GM19043 (cell line): ENCODE results near the gene MYCT1.

Experiments
- ATAC-seq: cut with Tn5 transposase; IDR thresholded peaks from one replicate; pipeline ENCODE4 v1.9.1; 2021; ENCODE audit warnings: low read depth; ENCODE audit not compliant: unreplicated experiment

Gene MYCT1

DNA sequence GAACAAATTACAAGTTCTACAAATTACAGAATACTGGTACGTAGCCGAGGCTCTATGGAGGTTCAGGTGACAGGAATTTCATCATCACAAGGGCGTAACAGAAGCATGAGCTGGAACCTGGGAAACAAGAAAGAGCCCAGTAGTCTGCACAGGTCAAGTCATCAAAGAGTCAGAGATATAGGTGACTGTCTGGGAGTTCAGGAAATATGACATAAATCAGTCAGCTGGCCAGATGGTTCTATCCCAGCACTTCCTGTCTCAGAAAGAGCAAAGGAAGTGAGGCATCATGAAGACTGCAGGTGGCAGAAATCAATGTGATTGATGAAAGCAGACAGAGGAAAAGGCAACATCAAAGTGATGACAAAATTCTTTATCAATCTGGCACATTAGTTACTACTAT, 23.3 kb downstream of the MYCT1 start:
- ATAC-seq: no peak

DNA sequence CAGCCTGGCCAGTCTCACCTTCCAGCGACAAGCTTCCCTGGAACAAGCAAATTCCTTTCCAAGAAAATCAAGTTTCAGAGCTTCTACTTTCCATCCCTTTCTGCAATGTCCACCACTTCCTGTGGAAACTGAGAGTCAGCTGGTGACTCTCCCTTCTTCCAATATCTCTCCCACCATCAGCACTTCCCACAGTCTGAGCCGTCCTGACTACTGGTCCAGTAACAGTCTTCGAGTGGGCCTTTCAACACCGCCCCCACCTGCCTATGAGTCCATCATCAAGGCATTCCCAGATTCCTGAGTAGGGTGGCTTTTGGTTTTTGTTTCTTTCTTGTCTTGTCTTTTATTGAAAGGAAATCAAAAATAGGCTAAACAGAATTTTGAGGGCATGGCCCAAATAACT, 24.3 kb downstream of the MYCT1 start:
- ATAC-seq: no peak

DNA sequence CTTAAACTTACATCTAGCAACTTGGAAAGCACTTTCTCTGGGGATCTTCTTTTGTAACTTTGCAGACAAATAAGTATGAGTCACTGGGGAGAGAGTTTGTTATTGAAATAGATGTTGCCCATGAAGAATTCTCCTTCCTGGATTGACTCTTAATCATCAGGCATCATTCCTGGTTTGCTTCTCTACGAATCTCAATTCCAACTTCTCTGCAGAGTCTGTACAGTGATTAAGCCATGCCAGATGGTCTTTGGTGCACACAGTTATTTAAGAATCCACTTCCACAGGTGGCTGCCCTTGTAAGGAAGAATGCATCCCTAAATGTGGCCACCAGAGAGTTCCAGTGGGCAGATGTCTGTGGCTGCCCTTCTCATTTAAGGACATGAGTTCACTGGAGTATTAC, 25.7 kb downstream of the MYCT1 start:
- ATAC-seq: no peak

DNA sequence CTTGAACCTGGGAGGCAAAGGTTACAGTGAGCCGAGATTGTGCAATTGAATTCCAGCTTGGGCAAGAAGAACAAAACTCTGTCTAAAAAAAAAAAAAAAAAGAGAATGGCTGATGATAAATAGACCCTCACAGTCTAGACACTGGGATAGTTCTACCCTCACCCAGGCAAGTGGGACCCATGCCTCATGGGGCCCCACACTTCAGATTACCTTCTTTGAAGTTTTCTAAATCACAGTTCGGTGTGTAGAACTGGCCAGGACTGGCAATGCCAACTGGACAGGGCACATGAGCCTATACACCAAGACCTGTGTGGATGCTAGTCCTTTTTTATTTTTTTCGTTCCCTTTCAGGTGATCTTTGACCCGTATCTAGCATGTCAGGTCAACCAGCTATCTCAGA, 28.6 kb downstream of the MYCT1 start:
- ATAC-seq: no peak

DNA sequence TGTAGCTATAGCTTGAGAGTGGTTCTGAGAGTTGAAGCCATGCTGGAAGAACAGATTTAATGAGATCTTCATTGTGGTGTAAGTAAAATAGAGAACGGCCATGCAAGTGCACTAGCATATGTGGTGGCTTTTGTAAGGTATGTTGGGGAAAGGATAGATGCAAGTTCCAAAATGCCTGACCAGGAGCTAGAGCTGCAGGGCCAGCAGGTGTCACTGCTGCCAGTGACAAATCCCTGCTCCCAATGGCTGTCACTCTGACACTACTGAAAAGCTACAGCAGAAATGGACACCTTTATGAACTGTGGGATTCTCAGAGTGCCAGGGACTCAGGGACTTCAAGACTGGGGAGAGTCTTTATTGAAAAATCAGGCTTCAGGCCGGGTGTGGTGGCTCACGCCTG, 29.8 kb downstream of the MYCT1 start:
- ATAC-seq: no peak

DNA sequence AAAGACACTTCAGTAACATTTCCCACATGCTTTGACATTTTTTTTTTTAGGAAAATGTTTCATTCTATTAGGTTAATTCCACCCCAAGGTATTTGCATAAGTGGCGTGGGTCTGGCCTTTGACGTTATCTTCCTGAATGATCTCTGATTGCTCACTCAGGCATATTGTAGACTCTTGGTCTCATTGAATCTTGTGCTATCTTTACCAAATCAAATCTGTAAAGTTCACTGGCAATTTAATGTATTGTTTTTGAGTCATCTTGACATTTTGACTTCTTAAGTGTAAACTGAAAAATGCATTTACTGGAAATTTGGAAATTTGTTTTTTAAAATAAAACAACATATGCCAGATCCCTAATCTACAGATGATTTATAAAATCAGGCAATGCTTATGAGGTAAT, 36.9 kb downstream of the MYCT1 start:
- no peak for ATAC-seq

DNA sequence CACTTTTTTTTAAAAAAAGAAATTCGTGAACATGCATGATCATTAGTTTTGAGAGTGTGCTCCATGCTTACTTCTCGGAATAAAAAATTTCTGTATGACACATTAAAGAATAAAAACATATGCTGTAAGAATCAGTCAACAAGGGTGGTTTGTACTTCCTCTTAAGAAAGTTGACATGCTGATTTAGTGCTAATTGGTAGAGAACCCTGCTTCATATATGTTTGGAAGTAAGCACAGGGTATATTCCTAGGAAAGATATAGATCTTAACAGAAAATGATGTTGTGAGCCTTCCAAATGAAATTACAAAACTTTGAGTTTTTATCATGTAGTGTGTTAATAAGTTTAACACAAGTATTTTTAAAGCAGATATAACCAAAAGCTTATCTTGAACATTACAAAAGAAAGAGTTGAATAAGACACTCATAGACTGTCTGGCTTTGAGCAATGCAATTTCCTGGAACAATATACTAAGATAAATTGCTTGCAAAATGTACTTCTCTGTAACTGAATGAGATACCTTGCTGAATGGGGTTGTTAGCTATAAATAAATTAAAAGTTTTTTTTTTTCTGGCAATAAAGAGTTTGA, 39.1 kb downstream of the MYCT1 start:
- ATAC-seq: no peak

DNA sequence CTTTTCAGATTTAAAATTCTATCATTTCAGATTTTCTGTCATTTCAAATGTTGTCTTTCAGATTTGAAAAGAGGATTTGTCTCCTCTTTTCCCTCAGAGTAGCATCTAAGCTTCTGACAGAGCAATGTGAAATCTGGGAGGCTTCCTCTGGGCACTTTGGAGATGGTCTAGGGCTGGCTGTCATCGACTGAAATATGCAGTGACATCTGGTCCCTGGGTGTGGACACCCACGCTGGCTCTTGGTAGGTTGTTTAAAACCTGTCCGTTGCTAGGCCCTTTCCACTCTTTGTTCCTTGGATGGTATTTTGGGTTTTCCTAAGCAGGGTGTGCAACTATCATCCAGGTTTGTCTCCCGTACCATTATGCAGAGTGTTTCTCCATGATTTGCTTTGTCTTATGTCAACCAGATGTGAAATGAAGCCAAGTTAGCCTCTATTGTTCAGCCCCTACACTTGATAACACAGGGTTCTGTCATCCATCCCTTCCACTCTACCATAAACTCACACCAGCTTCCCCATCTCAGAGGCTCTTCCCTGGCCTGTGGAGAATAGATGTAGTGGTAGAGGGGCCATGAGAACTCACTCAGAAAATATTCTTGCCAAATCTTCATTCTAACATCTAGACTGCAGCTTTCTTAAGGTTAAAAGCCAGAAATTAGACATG, 47.9 kb downstream of the MYCT1 start:
- ATAC-seq: no peak

DNA sequence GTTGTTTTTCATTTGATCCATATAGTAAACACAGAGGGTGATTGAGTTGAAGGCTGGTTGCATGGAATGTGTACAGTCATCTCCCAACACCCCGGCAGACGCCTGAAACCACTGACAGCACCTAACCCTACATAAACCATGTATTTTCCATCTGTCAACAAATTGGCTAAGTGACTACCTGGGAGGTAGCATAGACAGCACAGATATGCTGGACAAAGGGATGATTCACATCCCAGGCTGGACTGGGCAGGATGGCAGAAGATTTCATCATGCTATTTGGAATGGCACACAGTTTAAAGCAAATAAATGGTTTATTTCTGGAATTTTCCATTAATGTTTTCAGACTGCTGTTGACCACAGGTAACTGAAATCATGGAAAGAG, 48.5 kb downstream of the MYCT1 start:
- no peak for ATAC-seq

DNA sequence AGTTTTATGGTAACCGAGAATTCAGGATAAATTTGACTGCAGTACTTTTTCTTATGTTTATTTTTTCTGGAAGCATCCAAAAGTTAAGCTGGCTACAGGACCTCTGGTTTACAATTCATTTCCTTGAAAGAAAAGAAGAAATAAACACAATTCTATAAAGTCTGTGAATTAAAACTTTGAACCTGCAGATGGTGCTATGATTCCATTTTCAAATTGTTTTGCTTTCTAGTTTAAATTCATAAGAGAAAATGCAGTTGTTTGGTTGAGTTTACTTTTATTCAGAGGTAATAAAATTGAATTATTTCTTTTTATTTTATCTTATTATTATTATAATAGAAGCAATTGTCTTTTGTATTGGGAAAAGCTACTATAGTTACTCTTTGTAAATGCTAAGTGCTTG, 51.1 kb downstream of the MYCT1 start:
- ATAC-seq: no peak

DNA sequence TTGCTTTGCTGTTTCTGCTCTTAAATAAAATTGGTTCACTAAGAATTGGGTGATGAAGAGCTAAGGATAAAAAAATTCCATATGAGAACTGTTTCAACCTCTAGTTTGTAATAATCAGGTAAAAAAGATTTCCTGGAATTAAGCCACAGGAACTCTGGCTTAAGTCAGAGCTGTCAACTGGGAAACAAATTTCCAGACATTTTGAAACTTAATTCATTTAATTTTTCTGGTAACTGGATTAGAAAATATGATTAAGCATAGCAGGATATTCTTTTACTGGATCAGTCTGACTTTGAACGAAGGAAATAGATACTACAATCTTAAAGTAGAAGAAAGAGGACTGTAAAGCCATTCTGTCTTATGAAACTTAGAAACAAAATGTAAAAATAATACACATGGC, 51.6 kb downstream of the MYCT1 start:
- ATAC-seq: no peak

DNA sequence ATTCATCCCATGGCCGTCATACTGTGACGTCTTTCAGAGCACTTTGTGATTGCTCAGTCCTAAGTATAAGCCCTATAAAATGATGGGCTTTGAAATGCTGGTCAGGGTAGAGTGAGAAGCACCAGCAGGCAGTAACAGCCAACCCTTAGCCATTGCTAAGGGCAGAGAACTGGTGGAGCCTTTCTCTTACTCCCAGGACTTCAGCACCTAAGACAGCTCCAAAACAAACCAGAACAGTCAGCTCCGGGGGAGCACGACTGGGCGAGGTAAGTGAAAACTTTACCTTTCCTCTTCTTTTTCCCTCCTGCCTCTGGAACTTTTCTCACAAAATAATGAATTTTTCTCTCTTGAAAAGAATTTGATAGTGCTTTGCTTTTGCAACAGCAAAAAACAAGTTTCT, 53.0 kb downstream of the MYCT1 start, which contains the start of gene VIP:
VIP (plus strand) TSS at position 104 of the 400 bp plus-strand sequence. CDS start 1,381 bp downstream, outside the sequence.
- no peak for ATAC-seq

DNA sequence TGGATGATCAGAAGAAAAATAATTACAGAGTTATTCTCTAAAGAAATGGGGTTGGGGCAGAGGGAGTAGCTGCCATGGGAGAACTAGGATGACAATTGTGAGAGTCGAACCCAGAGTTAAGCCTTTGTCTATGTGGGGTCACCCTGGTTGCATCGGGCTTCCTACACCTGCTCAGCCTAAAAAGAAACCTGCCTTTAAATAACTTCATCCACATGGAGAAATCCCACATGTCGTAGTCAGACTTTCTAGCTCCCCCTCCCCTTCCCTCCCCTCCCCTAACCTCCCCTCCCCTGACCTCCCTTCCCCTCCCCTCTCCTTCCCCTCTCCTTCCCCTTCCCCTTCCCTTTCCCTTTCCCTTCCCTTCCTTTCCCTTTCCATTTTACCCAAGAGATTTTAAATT, 67.6 kb downstream of the MYCT1 start:
- no peak for ATAC-seq

DNA sequence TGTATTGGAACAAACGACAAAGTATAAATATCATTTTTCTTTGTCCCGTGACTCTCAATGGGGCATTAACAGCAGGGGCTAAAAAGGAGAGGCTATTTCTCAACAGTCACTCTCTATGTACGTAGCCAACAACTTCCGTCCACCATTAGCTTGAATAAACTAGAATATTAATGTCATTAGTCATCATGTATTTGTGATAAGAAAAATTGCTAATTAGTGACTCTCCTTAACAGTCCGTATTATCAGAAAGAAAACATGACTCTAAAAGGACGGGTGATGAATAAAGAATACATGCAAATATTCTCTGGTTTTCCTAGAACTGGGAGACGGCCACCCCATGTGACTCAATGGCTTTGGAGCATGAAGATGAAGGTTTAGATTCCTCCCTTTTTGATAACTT, 71.5 kb downstream of the MYCT1 start:
- ATAC-seq: no peak

DNA sequence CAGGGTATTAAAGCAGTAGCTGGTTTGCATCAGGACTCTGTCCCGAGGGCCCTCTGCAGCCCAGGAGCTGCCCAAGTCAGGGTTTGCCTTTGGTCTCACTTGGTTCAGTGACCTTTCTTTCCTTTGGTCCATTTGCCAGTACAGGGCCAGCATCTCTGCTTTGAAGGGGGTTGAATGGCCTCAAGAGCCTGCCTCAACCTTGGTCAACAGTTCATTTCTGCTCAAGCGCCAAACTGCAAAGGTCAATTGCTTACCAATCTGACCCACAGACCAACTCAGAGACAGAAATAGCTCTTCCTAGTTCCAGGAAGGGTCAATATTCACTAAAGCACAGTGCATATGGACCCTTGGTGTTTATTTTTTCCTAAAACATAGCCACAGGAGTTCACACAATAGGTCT, 72.3 kb downstream of the MYCT1 start:
- no peak for ATAC-seq

DNA sequence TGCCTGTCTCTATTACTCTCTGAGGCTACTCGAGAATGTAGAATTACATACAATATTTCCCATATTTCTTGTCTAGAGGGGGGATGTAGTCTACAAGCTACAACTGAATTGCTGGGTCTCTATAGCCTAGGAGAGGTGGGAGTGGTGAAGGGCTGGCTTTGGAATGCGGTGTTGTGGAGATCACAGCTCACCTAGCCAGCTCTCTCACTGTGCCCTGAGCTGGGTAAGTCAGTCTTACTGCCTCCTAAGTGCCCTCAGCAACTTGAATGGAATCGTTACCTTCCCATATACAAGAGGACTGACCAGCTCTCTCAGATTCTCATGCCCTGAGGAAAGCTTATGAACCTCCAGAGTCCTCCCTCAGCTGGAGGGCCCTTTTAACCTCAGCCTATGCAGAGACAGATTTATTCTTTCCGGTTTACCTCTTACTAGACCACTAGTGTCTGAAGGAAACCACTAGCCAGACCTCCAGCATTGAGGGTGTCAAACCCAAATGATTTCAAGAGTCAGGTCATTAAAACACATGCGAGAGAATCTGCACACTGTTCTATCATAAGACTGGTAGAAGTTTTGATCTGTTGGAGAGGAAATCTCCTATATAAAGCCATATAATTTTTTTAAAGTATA, 73.5 kb downstream of the MYCT1 start:
- no peak for ATAC-seq
